NCI-H69 (cell line): ENCODE measurements around the gene ADAMTSL3.
"Not testable (repeated sequence)": the region's sequence is repeated elsewhere in the genome, so short reads cannot be mapped to it uniquely, and the experiment has no call there.

Source experiments
- DNase-seq: peaks from one replicate; lab custom pipeline; 2025; lab: John Stamatoyannopoulos, UW

The ADAMTSL3 gene

GRCh38 chr15:83927704-83928391, 273.9 kb downstream of the ADAMTSL3 start:
- DNase-seq, result no peak

- no peak for DNase-seq
Measured at GRCh38 chr15:83928392-83928734, 274.4 kb downstream of the ADAMTSL3 start.

- DNase-seq, result no peak
Measured at GRCh38 chr15:83928878-83929418, 275.0 kb downstream of the ADAMTSL3 start.

- DNase-seq, result no peak
Measured at GRCh38 chr15:83929619-83930018, 275.7 kb downstream of the ADAMTSL3 start.

GRCh38 chr15:83930392-83931212, 276.7 kb downstream of the ADAMTSL3 start:
- DNase-seq, result no peak

- no peak for DNase-seq
Measured at GRCh38 chr15:83935774-83936173, 281.9 kb downstream of the ADAMTSL3 start.

- DNase-seq, result no peak
Measured at GRCh38 chr15:83940136-83940535, 286.2 kb downstream of the ADAMTSL3 start.

GRCh38 chr15:83943043-83943442, 289.1 kb downstream of the ADAMTSL3 start:
- DNase-seq, result no peak

- no peak for DNase-seq
Measured at GRCh38 chr15:83943849-83944404, 290.0 kb downstream of the ADAMTSL3 start.

- DNase-seq, result no peak
Measured at GRCh38 chr15:83947156-83947555, 293.2 kb downstream of the ADAMTSL3 start.

GRCh38 chr15:83954506-83954905, 300.6 kb downstream of the ADAMTSL3 start:
- DNase-seq, result no peak

- no peak for DNase-seq
Measured at GRCh38 chr15:83955806-83956265, 301.9 kb downstream of the ADAMTSL3 start.

GRCh38 chr15:83956887-83957286, 303.0 kb downstream of the ADAMTSL3 start:
- DNase-seq, result no peak

- no peak for DNase-seq
Measured at GRCh38 chr15:83959477-83959876, 305.6 kb downstream of the ADAMTSL3 start.

- no peak for DNase-seq
Measured at GRCh38 chr15:83960192-83960829, 306.4 kb downstream of the ADAMTSL3 start.

- DNase-seq, result no peak
Measured at GRCh38 chr15:83961311-83961710, 307.4 kb downstream of the ADAMTSL3 start.

- not testable (repeated sequence) for DNase-seq
Measured at GRCh38 chr15:83964967-83965366, 311.0 kb downstream of the ADAMTSL3 start.

- DNase-seq, result no peak
Measured at GRCh38 chr15:83970295-83970890, 316.5 kb downstream of the ADAMTSL3 start.

- no peak for DNase-seq
Measured at GRCh38 chr15:83971992-83972391, 318.1 kb downstream of the ADAMTSL3 start.

GRCh38 chr15:83973816-83974215, 319.9 kb downstream of the ADAMTSL3 start:
- DNase-seq, result no peak

GRCh38 chr15:83977992-83978391, 324.1 kb downstream of the ADAMTSL3 start:
- no peak for DNase-seq

GRCh38 chr15:83978588-83978987, 324.7 kb downstream of the ADAMTSL3 start:
- no peak for DNase-seq
